Thyroid gland (tissue), 4 donors: ENCODE data around the gene IFITM10.

ENCODE experiments used
- CTCF ChIP-seq, 6 experiments: fragments of 200-600 bp in 3 of 6; fragments of 450-650 bp in 3 of 6; sonication (generic) in 3 of 6; IDR thresholded peaks; one replicate each; pipeline ENCODE4 v1.5.1; 2016 to 2019; ENCODE audit warnings: antibody characterized with exemption in 6 of 6, mild to moderate bottlenecking in 2 of 6, inconsistent platforms in 1 of 6, moderate library complexity in 1 of 6
- POLR2A ChIP-seq, 2 donors: fragments of 450-650 bp; IDR thresholded peaks; one replicate each; pipeline ENCODE4 v1.6.1; 2017; ENCODE audit warnings: antibody characterized with exemption in 2 of 2, mild to moderate bottlenecking in 2 of 2, moderate library complexity in 1 of 2

DNA sequence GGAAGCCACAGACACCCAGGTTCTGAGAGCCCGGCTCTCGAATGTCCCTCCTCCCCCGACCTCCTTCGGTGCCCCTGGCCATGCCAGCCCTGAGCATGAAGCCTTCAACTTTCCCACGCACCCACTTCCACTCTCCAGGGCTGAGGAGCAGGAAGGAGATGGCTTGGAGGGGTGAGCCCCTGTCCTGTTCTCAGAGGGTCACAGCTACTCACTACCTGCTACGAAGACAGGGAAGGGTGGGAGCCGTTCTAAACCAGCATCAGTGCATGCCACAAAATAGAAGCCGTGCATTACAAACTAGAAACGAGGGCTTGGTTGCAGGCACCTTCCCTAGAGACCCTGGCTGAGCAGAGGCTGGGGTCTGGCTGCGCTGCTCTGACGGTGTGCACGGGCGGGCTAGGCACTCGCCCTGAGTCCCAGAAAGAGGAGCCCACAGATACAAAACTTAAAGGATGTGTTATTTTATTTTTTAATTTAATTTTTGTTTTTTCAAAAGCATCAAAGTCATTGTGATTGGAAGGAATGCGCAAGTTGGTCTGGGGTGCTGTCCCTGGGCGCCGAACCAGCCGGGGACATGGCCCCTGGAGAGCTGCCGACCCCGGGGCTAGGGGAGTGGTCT, 57.6 kb downstream of the IFITM10 start:
- no peak for TF ChIP-seq CTCF (IDR thresholded peaks at IDR 0.05)
- no peak for TF ChIP-seq POLR2A (IDR thresholded peaks at IDR 0.05)
